Measurements from ENCODE around the gene NLRC5. TPM values are rescaled to one million over a fixed set of nuclear protein-coding genes. Genes with fewer than 3 reads are reported as not detected.

The NLRC5 gene
- total and polyA plus RNA-seq, 9 of the 15 experiments (the other 6 are each of a cell fraction or from before 2014, with no cell fraction given), result 0.59 to 0.71 TPM; not detected in 7

DNA sequence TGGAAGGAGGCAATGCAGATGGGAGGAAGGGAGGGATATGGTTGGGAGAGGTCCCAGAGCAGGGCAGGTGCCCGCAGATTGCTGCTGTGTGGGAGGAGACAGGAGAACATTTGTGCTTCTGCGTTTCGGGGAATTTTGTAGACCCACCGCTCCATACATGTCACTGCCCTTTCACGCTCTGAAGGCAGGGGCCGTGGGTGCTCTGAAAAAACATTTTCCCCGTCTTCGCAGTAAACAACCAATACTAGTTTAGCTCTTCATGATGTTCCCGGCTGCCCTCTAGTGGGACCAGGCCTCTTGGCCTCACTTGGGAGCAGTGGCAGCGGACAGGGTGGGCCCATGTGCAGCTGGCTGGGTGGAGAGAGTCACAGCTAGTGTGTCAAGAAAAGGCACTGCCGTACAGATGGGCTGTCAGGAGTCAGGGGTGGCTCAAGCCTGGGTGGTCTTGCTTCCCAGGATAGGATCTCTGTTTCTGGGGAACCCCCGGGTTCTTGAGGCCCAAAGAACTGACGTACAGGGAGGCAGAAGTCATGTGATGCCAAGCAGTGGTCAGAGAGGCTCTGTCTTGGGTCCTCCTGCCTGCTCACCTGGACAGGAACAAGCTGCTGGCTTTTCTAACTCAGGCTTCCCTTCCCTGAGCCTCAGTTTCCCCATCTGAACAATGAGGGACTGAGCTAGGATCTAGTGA, 56.5 kb downstream of the NLRC5 start (continued):
- TF ChIP-seq ZNF143 (CRISPR knock-in tag; IDR thresholded peaks at IDR 0.05) (no peak), SIRT6 (IDR thresholded peaks at IDR 0.05; ENCODE audit: low read depth, low read length) (no peak), SLC30A9 (CRISPR knock-in tag; IDR thresholded peaks at IDR 0.05) (no peak), ZSCAN32 (CRISPR knock-in tag; IDR thresholded peaks at IDR 0.05) (no peak), ELF4 (CRISPR knock-in tag; IDR thresholded peaks at IDR 0.05) (no peak), KLF6 (CRISPR knock-in tag; IDR thresholded peaks at IDR 0.05; ENCODE audit: borderline replicate concordance) (no peak), ZNF184 (CRISPR knock-in tag; IDR thresholded peaks at IDR 0.05) (no peak), HDAC3 (IDR thresholded peaks at IDR 0.05; ENCODE audit: borderline replicate concordance, partially characterized antibody) (no peak), POLR2G (IDR thresholded peaks at IDR 0.05; ENCODE audit: low read depth, low read length) (no peak), RUNX1 (IDR thresholded peaks at IDR 0.05; ENCODE audit: low read depth) (no peak), CCAR2 (IDR thresholded peaks at IDR 0.05; ENCODE audit: low read depth, low read length) (no peak), NCOR1 (IDR thresholded peaks at IDR 0.05) (no peak), ZNF197 (CRISPR knock-in tag; IDR thresholded peaks at IDR 0.05; ENCODE audit: low read depth) (no peak)
- TF ChIP-seq, protein P1, sequence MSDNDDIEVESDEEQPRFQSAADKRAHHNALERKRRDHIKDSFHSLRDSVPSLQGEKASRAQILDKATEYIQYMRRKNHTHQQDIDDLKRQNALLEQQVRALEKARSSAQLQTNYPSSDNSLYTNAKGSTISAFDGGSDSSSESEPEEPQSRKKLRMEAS (CRISPR knock-in tag; IDR thresholded peaks at IDR 0.05), result no peak
- TF ChIP-seq, protein P2, sequence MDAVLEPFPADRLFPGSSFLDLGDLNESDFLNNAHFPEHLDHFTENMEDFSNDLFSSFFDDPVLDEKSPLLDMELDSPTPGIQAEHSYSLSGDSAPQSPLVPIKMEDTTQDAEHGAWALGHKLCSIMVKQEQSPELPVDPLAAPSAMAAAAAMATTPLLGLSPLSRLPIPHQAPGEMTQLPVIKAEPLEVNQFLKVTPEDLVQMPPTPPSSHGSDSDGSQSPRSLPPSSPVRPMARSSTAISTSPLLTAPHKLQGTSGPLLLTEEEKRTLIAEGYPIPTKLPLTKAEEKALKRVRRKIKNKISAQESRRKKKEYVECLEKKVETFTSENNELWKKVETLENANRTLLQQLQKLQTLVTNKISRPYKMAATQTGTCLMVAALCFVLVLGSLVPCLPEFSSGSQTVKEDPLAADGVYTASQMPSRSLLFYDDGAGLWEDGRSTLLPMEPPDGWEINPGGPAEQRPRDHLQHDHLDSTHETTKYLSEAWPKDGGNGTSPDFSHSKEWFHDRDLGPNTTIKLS (IDR thresholded peaks at IDR 0.05; ENCODE audit: borderline replicate concordance, low read depth), result no peak
- TF ChIP-seq, protein P3, sequence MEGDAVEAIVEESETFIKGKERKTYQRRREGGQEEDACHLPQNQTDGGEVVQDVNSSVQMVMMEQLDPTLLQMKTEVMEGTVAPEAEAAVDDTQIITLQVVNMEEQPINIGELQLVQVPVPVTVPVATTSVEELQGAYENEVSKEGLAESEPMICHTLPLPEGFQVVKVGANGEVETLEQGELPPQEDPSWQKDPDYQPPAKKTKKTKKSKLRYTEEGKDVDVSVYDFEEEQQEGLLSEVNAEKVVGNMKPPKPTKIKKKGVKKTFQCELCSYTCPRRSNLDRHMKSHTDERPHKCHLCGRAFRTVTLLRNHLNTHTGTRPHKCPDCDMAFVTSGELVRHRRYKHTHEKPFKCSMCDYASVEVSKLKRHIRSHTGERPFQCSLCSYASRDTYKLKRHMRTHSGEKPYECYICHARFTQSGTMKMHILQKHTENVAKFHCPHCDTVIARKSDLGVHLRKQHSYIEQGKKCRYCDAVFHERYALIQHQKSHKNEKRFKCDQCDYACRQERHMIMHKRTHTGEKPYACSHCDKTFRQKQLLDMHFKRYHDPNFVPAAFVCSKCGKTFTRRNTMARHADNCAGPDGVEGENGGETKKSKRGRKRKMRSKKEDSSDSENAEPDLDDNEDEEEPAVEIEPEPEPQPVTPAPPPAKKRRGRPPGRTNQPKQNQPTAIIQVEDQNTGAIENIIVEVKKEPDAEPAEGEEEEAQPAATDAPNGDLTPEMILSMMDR (IDR thresholded peaks at IDR 0.05 in 2 of 3, conservative IDR thresholded peaks at IDR 0.05 in 1 of 3; ENCODE audit: insufficient read depth in 2 of 3, low read depth in 1 of 3, low read length in 3 of 3), result peak; percentile 76 to 85 (median 82)
- TF ChIP-seq, protein P4, sequence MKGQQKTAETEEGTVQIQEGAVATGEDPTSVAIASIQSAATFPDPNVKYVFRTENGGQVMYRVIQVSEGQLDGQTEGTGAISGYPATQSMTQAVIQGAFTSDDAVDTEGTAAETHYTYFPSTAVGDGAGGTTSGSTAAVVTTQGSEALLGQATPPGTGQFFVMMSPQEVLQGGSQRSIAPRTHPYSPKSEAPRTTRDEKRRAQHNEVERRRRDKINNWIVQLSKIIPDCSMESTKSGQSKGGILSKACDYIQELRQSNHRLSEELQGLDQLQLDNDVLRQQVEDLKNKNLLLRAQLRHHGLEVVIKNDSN (CRISPR knock-in tag; IDR thresholded peaks at IDR 0.05), result peak; percentile 32
- TF ChIP-seq, protein P5, sequence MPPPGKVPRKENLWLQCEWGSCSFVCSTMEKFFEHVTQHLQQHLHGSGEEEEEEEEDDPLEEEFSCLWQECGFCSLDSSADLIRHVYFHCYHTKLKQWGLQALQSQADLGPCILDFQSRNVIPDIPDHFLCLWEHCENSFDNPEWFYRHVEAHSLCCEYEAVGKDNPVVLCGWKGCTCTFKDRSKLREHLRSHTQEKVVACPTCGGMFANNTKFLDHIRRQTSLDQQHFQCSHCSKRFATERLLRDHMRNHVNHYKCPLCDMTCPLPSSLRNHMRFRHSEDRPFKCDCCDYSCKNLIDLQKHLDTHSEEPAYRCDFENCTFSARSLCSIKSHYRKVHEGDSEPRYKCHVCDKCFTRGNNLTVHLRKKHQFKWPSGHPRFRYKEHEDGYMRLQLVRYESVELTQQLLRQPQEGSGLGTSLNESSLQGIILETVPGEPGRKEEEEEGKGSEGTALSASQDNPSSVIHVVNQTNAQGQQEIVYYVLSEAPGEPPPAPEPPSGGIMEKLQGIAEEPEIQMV (tag; conservative IDR thresholded peaks at IDR 0.05; ENCODE audit: low read depth), result no peak
